GM19463 (cell line): Measurements from ENCODE around the gene ZNF226.
"Not testable (repeated sequence)": the region's sequence is repeated elsewhere in the genome, so short reads cannot be mapped to it uniquely, and the experiment has no call there.

Experiments
- ATAC-seq: cut with Tn5 transposase; IDR thresholded peaks from one replicate; pipeline ENCODE4 v1.9.1; 2021; ENCODE audit warnings: mild to moderate bottlenecking, moderate library complexity; ENCODE audit not compliant: unreplicated experiment

ZNF226 gene

DNA sequence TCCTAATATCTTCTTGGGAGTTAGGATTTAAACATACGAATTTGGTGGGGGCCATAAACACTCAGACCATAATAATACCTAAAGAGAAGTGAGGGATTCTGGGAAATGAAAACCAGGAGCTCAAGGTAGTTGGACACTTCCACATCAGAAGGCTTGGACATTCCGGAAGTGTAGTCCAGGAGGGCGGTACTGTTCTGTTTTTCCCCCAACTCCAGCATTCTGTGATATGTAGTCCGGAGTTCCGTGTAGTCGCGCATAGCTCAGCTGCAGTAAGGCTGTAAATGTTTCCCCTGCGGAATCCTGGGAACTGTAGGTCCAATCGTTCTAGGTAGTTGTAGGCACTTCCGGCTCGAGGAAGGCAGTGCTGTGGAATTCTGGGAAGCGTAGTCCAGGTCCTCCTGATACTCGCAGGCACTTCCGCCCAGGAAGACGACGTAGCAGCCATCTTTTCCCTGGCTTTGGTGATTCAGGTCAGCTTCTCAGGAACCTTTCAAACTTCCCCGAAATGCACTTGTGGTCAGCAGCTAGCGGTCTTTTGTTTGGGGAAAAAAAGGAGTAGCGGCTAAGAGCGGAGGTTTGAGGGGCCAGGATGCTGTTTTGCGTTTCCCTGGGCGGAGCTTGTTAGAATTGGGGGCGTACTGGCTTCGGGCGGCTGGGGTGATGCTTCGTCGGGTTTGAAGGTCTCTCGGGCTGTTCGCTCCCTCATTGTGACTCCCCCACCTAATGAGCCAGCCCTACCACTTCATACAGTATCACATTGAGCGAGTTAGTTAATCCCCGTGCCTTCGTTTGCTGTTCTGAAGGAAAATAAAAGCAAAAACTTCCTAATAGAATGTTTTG is at the start of gene ZNF226:
TSS of gene ZNF226 (plus strand) at position 428 of the 840 bp plus-strand sequence. CDS start 4,981 bp downstream, outside the sequence.
- peak; percentile 86 for ATAC-seq

GRCh38 chr19:44121162-44121561 is 43.7 kb upstream of the ZNF226 start:
- not testable (repeated sequence) for ATAC-seq

GRCh38 chr19:44131955-44132354 is 32.9 kb upstream of the ZNF226 start:
- ATAC-seq = no peak

DNA sequence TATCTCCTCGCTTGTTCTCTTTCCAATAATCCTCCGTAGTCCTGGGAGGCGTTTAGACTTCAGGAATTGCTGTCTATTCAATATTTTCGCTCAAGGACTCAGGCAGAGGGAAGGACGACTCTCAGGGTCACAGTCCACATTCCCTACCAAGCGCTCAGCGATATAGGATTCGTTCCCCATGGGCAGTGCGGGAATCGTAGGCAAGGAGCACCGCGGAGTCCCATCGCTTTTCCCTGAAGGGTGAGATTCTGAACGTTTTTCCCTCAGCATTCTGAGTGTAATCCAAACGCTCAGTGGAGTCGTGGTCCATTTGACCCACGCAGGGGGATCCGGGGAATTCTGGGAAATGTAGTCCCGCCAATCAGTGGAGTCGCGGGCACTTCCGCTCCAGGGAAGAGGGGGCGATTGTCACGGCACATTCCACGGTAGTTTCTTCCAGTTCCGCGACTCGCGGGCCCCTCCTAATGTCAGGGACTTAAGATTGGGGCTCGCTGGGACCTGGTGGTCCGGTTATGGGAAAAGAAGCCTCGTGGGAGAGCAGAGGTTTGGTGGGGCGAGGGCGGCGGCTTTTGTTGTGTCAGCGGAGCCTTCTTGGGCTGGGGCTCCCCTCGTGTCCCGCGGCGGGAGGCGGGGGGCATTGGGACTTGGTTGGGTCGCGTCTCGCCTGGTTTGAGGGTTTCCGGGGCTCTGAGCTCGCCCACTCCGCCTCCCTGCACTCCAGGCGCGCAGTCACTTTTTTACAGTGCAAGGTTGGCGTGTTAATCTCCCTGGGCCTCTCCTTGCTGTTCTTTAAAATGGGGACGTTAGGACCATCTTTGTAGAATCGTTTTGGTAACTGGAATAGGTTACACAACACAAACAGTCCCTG is 23.5 kb upstream of the ZNF226 start, which contains the start of gene ZNF234:
TSS of gene ZNF234 (plus strand) at position 364 of the 868 bp plus-strand sequence. CDS start 3,079 bp downstream, outside the sequence.
- ATAC-seq = peak; percentile 94

- ATAC-seq = no peak
These were observed 22.9 kb upstream of the ZNF226 start for GRCh38 chr19:44142059-44142433.

GRCh38 chr19:44149776-44150175 is 15.1 kb upstream of the ZNF226 start:
- ATAC-seq = no peak

- ATAC-seq = no peak
These were observed 13.4 kb upstream of the ZNF226 start for GRCh38 chr19:44151491-44151890.

DNA sequence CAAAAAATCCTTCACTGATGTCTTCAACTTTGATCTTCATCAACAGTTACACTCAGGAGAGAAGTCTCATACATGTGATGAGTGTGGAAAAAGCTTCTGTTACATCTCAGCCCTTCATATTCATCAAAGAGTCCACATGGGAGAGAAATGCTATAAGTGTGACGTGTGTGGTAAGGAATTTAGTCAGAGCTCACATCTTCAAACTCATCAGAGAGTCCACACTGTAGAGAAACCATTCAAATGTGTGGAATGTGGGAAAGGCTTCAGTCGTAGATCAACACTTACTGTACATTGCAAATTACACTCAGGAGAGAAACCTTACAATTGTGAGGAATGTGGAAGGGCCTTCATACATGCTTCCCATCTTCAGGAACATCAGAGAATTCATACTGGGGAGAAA is 8.4 kb upstream of the ZNF226 start:
- ATAC-seq = no peak

DNA sequence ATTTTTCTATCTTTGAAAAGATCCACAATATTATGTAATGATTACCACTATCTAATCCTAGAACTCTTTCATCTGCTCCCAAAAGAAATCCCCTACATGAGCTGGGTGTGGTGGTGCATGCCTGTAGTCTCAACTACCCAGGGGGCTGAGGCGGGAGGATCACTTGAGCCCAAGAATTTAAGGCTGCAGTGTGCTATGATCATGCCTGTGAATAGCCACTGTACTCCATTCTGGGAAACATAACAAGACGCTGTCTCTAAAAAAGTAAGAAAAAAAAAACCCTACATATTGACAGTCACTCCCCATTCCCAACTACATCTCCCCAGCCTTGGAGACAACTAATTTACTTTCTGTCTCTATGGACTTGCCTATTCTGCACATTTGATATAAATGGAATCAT is 1.1 kb upstream of the ZNF226 start:
- ATAC-seq = no peak

DNA sequence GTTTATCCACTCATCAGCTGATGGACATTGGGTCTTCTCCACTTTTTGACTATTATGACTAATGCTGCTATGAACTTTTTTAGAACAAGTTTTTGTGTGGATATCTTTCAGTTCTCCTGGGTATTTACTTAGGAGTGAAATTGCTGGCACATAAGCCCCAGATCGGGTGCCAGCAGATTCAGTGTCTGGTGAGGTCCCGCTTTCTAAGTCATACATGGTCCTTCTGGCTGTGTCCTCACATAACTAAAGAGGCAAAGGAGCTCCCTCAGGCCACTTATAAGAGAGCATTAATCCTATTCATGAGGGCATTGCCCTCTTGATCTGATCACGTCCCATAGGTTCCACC is 600 bp upstream of the ZNF226 start:
- ATAC-seq = no peak

DNA sequence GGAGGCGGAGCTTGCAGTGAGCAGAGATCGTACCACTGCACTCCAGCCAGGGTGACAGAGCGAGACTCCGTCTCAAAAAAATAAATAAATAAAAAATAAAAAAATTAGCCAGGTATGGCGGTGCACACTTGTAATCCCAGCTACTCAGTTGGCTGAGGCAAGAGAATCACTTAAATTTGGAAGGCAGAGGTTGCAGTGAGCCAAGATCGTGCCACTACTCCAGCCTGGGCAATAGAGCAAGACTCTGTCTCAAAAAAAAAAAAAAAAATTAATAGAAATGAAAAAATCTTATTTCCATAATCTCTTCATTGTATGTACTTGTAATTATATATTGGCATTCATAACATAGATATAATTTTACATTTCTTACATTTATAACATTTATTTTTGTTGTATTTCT is 5.8 kb downstream of the ZNF226 start:
- ATAC-seq = not testable (repeated sequence)

DNA sequence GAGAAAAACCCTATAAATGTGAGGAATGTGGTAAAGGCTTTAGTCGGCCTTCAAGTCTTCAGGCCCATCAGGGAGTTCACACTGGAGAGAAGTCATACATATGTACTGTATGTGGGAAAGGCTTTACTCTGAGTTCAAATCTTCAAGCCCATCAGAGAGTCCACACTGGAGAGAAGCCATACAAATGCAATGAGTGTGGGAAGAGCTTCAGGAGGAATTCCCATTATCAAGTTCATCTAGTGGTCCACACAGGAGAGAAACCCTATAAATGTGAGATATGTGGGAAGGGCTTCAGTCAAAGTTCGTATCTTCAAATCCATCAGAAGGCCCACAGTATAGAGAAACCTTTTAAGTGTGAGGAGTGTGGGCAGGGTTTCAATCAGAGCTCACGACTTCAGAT is 11.7 kb downstream of the ZNF226 start:
- no peak for ATAC-seq

- ATAC-seq = no peak
These were observed 16.1 kb downstream of the ZNF226 start for GRCh38 chr19:44180968-44181367.

DNA sequence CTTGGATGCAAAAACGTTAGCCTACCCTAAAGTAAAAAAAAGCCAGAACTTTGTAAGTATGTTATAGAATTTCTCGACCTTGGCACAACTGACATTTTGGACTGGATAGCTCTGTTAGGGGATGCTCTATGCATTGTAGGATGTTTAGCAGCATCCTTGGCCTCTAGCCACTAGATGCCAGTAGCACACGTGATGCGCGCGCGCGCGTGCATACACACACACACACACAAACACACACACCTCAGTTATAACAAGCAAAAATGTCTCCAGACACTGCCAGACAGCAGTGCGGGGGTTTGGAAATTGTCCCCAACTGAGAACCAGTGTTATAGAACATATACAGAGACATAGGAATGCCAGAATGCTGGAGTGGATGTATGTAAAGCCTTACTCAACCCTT is 17.2 kb downstream of the ZNF226 start:
- ATAC-seq = no peak

DNA sequence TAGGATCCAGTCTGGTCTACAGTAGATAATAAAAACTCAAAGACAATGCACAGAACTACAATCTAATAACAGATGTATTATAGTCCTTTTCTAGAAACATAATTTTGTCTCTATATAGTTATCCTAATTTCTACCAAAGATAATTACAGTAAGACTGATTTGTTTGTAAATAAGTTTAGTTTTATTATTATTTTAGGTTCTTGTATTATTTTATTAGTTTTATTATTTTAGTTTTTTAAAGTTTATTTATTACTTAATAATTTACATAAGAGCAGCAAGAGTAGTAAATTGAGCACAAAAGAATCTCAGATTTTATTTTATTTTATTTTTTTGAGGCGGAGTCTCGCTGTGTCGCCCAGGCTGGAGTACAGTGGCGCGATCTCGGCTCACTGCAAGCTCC is 25.1 kb downstream of the ZNF226 start:
- no peak for ATAC-seq

GRCh38 chr19:44192127-44192526 is 27.2 kb downstream of the ZNF226 start:
- ATAC-seq = no peak

DNA sequence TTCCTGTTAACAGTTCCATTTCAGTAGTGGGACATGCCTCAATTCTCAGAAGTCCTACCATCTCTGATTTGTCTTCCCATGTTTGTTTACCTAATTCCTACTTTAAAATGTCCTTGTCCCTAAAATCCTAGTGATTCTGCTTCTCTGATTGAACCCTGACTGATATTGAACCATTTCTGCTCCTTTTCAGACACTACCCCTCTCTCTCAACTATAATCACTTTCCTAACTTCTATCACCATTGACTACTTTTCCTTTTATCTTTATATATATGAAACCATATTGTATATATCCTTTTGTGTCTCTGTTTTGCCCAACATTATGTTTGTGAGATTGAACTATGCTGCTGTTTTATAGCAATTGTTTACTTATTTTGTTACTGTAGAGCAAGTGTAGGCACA is 31.9 kb downstream of the ZNF226 start:
- ATAC-seq = no peak

DNA sequence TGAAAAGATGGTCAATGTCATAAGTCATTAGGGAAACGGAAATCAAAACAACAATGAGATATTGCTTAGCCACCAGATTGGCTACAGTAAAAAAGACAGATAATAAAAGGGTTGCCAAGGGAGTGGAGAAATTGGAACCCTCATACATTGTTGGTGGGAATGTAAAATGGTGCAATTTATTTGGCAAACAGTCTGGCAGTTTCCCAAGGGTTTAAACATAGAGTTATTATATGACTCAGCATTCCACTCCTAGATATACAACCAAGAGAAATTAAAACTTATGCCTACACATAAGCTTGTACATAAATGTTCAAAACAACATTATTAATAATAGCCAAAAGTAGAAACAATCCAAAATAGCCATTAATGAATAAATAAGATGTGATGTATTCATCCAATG is 37.6 kb downstream of the ZNF226 start:
- no peak for ATAC-seq

GRCh38 chr19:44202974-44203373 is 38.1 kb downstream of the ZNF226 start:
- ATAC-seq = no peak

DNA sequence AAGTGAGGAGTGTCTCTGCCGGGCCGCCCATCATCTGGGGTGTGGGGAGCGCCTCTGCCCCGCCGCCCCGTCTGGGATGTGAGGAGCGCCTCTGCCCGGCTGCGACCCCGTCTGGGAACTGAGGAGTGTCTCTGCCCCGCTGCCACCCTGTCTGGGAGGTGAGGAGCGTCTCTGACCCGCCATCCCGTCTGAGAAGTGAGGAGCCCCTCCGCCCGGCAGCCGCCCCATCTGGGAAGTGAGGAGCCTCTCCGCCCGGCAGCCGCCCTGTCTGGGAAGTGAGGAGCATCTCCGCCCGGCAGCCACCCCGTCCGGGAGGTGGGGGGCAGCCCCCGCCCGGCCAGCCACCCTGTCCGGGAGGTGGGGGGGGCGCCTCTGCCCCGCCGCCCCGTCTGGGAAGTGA is 39.0 kb downstream of the ZNF226 start:
- not testable (repeated sequence) for ATAC-seq

GRCh38 chr19:44204772-44205171 is 39.9 kb downstream of the ZNF226 start:
- no peak for ATAC-seq
